Measurements from ENCODE around the gene OAS2.

OAS2 gene

GRCh38 chr12:112938751-112939150 lies 39.6 kb upstream of the OAS2 start:
- H3K27ac ChIP-seq (ENCODE audit: low read depth, low read length), result no peak overlapping the region
- no peaks in the 10 kb centered on the region for H3K4me1 ChIP-seq (ENCODE audit: control insufficient read depth, insufficient read depth, low read length)
- H3K4me3 ChIP-seq (ENCODE audit: low read depth, low read length), result peak overlapping the region; percentile 54
- H3K36me3 ChIP-seq (ENCODE audit: control insufficient read depth, insufficient read depth, low read length), result no peaks in the 10 kb centered on the region
- H3K9me3 ChIP-seq (ENCODE audit: control insufficient read depth, insufficient read depth, low read depth, low read length), result no peaks in the 10 kb centered on the region
- peaks cover 40% of the 10 kb centered on the region for H3K27me3 ChIP-seq (ENCODE audit: control insufficient read depth, insufficient read depth, low read length)
- peak overlapping the region; percentile 9 for H3K9ac ChIP-seq (ENCODE audit: low read length)

GRCh38 chr12:112939761-112940381 lies 38.4 kb upstream of the OAS2 start:
- Histone ChIP-seq H3K4me1 (ENCODE audit: control insufficient read depth, insufficient read depth, low read length) (no peaks in the 10 kb centered on the region), H3K4me3 (ENCODE audit: low read depth, low read length) (no peak overlapping the region), H3K9me3 (ENCODE audit: control insufficient read depth, insufficient read depth, low read depth, low read length) (no peaks in the 10 kb centered on the region), H3K36me3 (ENCODE audit: control insufficient read depth, insufficient read depth, low read length) (no peaks in the 10 kb centered on the region), H3K27ac (ENCODE audit: low read depth, low read length) (no peak overlapping the region), H3K27me3 (ENCODE audit: control insufficient read depth, insufficient read depth, low read length) (peaks cover 40% of the 10 kb centered on the region), H3K9ac (ENCODE audit: low read length) (no peak overlapping the region)

- no peak overlapping the region for H3K9ac ChIP-seq (ENCODE audit: low read length)
- peaks cover 37% of the 10 kb centered on the region for H3K27me3 ChIP-seq (ENCODE audit: control insufficient read depth, insufficient read depth, low read length)
- H3K4me3 ChIP-seq (ENCODE audit: low read depth, low read length), result no peak overlapping the region
- H3K9me3 ChIP-seq (ENCODE audit: control insufficient read depth, insufficient read depth, low read depth, low read length), result no peaks in the 10 kb centered on the region
- no peaks in the 10 kb centered on the region for H3K36me3 ChIP-seq (ENCODE audit: control insufficient read depth, insufficient read depth, low read length)
- no peaks in the 10 kb centered on the region for H3K4me1 ChIP-seq (ENCODE audit: control insufficient read depth, insufficient read depth, low read length)
- no peak overlapping the region for H3K27ac ChIP-seq (ENCODE audit: low read depth, low read length)
Measured at GRCh38 chr12:112941528-112942335, 36.6 kb upstream of the OAS2 start.

- no peak overlapping the region for H3K27ac ChIP-seq (ENCODE audit: low read depth, low read length)
- H3K9me3 ChIP-seq (ENCODE audit: control insufficient read depth, insufficient read depth, low read depth, low read length), result no peaks in the 10 kb centered on the region
- H3K36me3 ChIP-seq (ENCODE audit: control insufficient read depth, insufficient read depth, low read length), result no peaks in the 10 kb centered on the region
- no peaks in the 10 kb centered on the region for H3K4me1 ChIP-seq (ENCODE audit: control insufficient read depth, insufficient read depth, low read length)
- no peak overlapping the region for H3K4me3 ChIP-seq (ENCODE audit: low read depth, low read length)
- H3K9ac ChIP-seq (ENCODE audit: low read length), result no peak overlapping the region
- H3K27me3 ChIP-seq (ENCODE audit: control insufficient read depth, insufficient read depth, low read length), result peaks cover 29% of the 10 kb centered on the region
Measured at GRCh38 chr12:112942572-112942971, 35.7 kb upstream of the OAS2 start.

- no peak overlapping the region for H3K4me3 ChIP-seq (ENCODE audit: low read depth, low read length)
- H3K4me1 ChIP-seq (ENCODE audit: control insufficient read depth, insufficient read depth, low read length), result no peaks in the 10 kb centered on the region
- peaks cover 13% of the 10 kb centered on the region for H3K27me3 ChIP-seq (ENCODE audit: control insufficient read depth, insufficient read depth, low read length)
- no peaks in the 10 kb centered on the region for H3K9me3 ChIP-seq (ENCODE audit: control insufficient read depth, insufficient read depth, low read depth, low read length)
- H3K36me3 ChIP-seq (ENCODE audit: control insufficient read depth, insufficient read depth, low read length), result no peaks in the 10 kb centered on the region
- H3K9ac ChIP-seq (ENCODE audit: low read length), result no peak overlapping the region
- no peak overlapping the region for H3K27ac ChIP-seq (ENCODE audit: low read depth, low read length)
Measured at GRCh38 chr12:112944024-112944690, 34.2 kb upstream of the OAS2 start.

- Histone ChIP-seq H3K4me3 (ENCODE audit: low read depth, low read length) (no peak overlapping the region), H3K27me3 (ENCODE audit: control insufficient read depth, insufficient read depth, low read length) (no peaks in the 10 kb centered on the region), H3K4me1 (ENCODE audit: control insufficient read depth, insufficient read depth, low read length) (no peaks in the 10 kb centered on the region), H3K27ac (ENCODE audit: low read depth, low read length) (no peak overlapping the region), H3K36me3 (ENCODE audit: control insufficient read depth, insufficient read depth, low read length) (no peaks in the 10 kb centered on the region), H3K9ac (ENCODE audit: low read length) (no peak overlapping the region), H3K9me3 (ENCODE audit: control insufficient read depth, insufficient read depth, low read depth, low read length) (no peaks in the 10 kb centered on the region)
Measured at GRCh38 chr12:112945515-112945914, 32.8 kb upstream of the OAS2 start.

GRCh38 chr12:112946236-112947000 lies 31.9 kb upstream of the OAS2 start:
- Histone ChIP-seq H3K4me3 (ENCODE audit: low read depth, low read length) (no peak overlapping the region), H3K27ac (ENCODE audit: low read depth, low read length) (no peak overlapping the region), H3K27me3 (ENCODE audit: control insufficient read depth, insufficient read depth, low read length) (no peaks in the 10 kb centered on the region), H3K9me3 (ENCODE audit: control insufficient read depth, insufficient read depth, low read depth, low read length) (no peaks in the 10 kb centered on the region), H3K9ac (ENCODE audit: low read length) (no peak overlapping the region), H3K4me1 (ENCODE audit: control insufficient read depth, insufficient read depth, low read length) (no peaks in the 10 kb centered on the region), H3K36me3 (ENCODE audit: control insufficient read depth, insufficient read depth, low read length) (no peaks in the 10 kb centered on the region)

- Histone ChIP-seq H3K4me1 (ENCODE audit: control insufficient read depth, insufficient read depth, low read length) (no peaks in the 10 kb centered on the region), H3K9me3 (ENCODE audit: control insufficient read depth, insufficient read depth, low read depth, low read length) (no peaks in the 10 kb centered on the region), H3K36me3 (ENCODE audit: control insufficient read depth, insufficient read depth, low read length) (no peaks in the 10 kb centered on the region), H3K27ac (ENCODE audit: low read depth, low read length) (no peak overlapping the region), H3K27me3 (ENCODE audit: control insufficient read depth, insufficient read depth, low read length) (no peaks in the 10 kb centered on the region), H3K4me3 (ENCODE audit: low read depth, low read length) (no peak overlapping the region), H3K9ac (ENCODE audit: low read length) (no peak overlapping the region)
Measured at GRCh38 chr12:112947314-112947713, 31.0 kb upstream of the OAS2 start.

GRCh38 chr12:112947761-112948160 lies 30.6 kb upstream of the OAS2 start:
- Histone ChIP-seq H3K27me3 (ENCODE audit: control insufficient read depth, insufficient read depth, low read length) (no peaks in the 10 kb centered on the region), H3K27ac (ENCODE audit: low read depth, low read length) (no peak overlapping the region), H3K9ac (ENCODE audit: low read length) (no peak overlapping the region), H3K4me3 (ENCODE audit: low read depth, low read length) (no peak overlapping the region), H3K9me3 (ENCODE audit: control insufficient read depth, insufficient read depth, low read depth, low read length) (no peaks in the 10 kb centered on the region), H3K36me3 (ENCODE audit: control insufficient read depth, insufficient read depth, low read length) (no peaks in the 10 kb centered on the region), H3K4me1 (ENCODE audit: control insufficient read depth, insufficient read depth, low read length) (no peaks in the 10 kb centered on the region)

- no peak overlapping the region for H3K4me3 ChIP-seq (ENCODE audit: low read depth, low read length)
- H3K27ac ChIP-seq (ENCODE audit: low read depth, low read length), result no peak overlapping the region
Measured at GRCh38 chr12:112948806-112949205, 29.5 kb upstream of the OAS2 start.

More at GRCh38 chr12:112948806-112949205, 29.5 kb upstream of the OAS2 start:
- no peak overlapping the region for H3K9ac ChIP-seq (ENCODE audit: low read length)
- H3K9me3 ChIP-seq (ENCODE audit: control insufficient read depth, insufficient read depth, low read depth, low read length), result no peaks in the 10 kb centered on the region
- no peaks in the 10 kb centered on the region for H3K27me3 ChIP-seq (ENCODE audit: control insufficient read depth, insufficient read depth, low read length)
- H3K4me1 ChIP-seq (ENCODE audit: control insufficient read depth, insufficient read depth, low read length), result no peaks in the 10 kb centered on the region
- no peaks in the 10 kb centered on the region for H3K36me3 ChIP-seq (ENCODE audit: control insufficient read depth, insufficient read depth, low read length)

Measured in HUES6 (cell line).